NCI-H524 treated with DMSO at 0.1 percent for 48 hours (cell line): ENCODE data around the gene MAGEA3.
"Not testable (repeated sequence)": the region's sequence is repeated elsewhere in the genome, so short reads cannot be mapped to it uniquely, and the experiment has no call there.

Experiments
- DNase-seq: peaks from one replicate; lab custom pipeline; 2025; lab: John Stamatoyannopoulos, UW

The MAGEA3 gene, protein sequence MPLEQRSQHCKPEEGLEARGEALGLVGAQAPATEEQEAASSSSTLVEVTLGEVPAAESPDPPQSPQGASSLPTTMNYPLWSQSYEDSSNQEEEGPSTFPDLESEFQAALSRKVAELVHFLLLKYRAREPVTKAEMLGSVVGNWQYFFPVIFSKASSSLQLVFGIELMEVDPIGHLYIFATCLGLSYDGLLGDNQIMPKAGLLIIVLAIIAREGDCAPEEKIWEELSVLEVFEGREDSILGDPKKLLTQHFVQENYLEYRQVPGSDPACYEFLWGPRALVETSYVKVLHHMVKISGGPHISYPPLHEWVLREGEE

DNA sequence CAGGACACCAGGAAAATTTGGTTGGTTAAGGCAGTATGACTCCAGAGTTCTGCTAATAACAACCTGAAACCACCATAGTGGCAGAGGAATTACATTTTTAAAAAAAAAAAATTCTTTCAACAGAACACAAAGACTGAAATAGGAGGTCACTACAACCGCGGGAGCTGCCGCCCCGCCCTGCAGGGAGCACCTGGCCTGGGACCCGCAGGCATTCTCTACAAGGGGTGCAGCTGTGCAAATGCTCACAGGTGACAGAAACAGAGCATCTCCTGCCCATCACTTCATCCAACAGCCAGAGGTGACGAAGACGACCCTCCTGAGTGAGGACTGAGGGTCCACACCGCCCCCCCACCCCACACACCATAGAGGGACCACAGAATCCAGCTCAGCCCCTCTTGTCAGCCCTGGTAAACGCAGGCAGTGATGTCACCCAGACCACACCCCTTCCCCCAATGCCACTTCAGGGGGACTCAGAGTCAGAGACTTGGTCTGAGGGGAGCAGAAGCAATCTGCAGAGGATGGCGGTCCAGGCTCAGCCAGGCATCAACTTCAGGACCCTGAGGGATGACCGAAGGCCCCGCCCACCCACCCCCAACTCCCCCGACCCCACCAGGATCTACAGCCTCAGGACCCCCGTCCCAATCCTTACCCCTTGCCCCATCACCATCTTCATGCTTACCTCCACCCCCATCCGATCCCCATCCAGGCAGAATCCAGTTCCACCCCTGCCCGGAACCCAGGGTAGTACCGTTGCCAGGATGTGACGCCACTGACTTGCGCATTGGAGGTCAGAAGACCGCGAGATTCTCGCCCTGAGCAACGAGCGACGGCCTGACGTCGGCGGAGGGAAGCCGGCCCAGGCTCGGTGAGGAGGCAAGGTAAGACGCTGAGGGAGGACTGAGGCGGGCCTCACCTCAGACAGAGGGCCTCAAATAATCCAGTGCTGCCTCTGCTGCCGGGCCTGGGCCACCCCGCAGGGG is at the start of gene MAGEA3:
Gene MAGEA3 (plus strand): TSS at position 843 of the 980 bp plus-strand sequence. CDS start 2,039 bp downstream, outside the sequence.
- DNase-seq = not testable (repeated sequence)

DNA sequence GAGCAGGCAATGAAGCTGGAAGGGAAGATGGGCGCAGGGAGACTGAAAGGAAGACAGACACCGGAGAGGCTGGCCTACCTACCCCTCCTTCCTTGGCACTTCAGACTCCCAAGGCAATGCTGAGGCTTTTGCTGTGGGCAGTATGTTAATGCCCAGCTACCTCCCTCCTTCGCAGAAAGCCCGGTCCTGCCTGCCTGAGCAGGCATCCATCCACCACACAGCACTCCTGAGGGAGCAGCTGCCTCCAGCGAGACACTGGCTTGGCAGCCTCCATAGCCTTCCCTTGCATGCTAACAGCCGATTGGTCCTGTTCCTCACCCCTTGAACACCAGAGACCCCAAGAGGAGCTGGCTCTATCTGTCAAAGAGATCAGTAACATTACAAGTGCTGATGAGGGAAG is 46.5 kb upstream of the MAGEA3 start:
- no peak for DNase-seq

DNA sequence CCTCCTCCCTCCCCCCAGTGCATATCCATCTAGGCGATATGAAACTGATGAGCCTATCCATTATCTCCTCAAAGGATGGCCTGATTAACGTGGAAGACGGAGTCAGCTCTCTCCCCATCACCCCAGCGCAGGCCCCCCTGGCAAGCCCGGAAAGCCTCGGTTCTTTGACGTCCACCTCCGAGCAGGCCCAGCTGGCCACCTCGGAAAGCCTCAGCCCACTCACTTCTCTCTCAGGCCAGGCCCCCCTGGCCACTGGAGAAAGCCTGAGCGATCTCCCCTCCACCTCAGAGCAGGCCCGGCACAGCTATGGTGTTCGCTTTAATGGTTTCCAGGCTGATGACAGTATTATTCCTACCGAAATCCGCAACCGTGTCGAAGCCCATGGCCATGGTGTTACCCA is 46.1 kb upstream of the MAGEA3 start:
- DNase-seq = no peak

DNA sequence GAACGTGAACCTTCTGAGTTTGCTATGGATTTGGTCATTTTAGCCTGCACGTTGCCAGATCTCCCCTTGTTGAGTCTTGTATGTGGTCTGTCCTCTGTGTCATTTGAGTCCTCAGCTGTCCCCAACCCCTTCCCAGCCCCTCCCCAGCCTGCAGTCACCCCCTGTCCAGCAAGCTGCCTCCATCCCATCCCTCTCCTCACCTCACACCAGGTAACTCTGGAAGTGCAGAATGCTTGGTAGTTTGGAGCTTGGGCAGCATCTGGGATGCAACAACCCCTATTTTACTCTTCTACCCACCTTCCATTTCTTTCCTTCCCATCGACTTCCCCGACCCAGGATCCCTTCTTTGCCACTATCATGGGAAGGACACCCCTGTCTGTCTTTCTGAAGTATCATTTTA is 42.5 kb upstream of the MAGEA3 start:
- no peak for DNase-seq

DNA sequence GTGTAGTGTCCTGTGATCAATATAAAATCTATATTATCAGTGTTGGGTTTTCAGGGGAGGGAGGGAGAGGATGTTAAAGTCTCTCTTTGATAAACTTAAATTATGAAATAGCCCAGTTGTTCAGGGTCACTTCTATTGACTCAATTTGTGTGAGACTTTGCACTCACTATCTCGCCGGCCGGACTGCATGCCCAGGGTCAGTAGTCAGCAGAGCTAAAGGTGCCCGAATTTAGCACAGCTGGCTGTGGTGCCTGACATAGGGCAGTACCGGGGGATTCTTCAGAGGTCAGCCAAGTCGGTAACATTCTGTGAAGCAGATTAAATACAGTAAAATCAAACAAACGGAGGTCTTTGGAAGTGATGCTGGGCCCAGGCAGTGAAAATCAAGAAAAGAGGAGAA is 41.7 kb upstream of the MAGEA3 start:
- DNase-seq = no peak

DNA sequence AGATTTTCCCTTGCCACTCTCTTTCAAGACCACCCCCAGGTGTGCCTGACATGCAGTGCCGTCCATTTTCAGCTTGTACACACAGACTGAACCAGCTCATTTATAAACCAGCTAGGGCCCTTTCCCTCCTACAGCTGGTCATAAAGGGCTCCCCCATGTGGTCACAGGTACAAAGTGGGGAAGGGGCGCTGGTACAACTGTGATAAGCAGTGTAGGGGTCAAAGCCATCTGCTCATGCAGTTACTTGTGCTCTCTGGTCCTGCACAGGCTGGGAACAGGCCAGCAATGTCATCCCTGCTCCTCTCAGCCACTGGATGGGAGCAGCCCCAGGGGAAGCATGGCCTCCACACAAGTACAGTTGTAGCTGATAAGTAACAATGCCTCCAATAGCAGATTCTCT is 40.3 kb upstream of the MAGEA3 start:
- no peak for DNase-seq

DNA sequence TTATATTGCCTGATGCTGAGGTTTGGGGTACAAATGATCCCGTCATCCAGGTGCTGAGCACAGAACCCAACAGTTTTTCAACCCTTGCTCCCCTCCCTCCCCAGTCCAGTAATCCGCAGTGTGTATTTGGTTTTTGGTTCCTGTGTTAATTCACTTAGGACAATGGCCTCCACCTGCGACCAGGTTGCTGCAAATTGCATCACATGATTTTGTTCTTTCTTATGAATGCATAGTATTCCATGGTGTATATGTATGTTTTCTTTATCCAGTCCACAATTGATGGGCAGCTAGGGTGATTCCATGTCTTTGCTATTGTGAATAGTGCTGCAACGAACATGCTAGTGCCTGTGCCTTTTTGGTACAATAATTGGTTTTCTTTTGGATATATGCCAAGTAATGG is 35.5 kb upstream of the MAGEA3 start:
- DNase-seq = no peak

DNA sequence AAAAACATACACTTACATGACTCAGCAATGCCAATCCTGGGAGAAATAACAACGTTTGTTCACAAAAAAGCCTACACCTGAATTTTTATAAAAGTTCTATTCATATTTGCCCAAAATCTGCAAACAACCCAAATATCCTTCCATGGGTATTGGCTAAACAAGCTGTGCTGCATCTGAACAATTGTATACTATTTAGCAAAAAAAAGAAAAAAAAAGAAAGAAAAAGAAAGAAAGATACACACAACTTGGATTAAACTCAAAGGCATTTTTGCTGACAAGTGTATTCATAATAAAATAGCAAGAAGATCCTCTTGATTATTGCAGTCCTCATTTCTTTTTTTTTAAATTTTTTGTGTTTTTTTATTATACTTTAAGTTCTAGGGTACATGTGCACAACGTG is 24.5 kb upstream of the MAGEA3 start:
- DNase-seq = no peak

DNA sequence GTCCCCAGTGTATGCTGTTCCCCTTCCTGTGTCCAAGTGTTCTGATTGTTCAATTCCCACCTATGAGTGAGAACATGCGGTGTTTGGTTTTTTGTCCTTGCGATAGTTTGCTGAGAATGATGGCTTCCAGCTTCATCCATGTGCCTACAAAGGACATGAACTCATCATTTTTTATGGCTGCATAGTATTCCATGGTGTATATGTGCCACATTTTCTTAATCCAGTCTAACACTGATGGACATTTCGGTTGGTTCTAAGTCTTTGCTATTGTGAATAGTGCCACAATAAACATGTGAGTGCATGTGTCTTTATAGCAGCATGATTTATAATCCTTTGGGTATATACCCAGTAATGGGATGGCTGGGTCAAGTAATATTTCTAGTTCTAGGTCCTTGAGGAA is 23.9 kb upstream of the MAGEA3 start:
- DNase-seq = not testable (repeated sequence)

DNA sequence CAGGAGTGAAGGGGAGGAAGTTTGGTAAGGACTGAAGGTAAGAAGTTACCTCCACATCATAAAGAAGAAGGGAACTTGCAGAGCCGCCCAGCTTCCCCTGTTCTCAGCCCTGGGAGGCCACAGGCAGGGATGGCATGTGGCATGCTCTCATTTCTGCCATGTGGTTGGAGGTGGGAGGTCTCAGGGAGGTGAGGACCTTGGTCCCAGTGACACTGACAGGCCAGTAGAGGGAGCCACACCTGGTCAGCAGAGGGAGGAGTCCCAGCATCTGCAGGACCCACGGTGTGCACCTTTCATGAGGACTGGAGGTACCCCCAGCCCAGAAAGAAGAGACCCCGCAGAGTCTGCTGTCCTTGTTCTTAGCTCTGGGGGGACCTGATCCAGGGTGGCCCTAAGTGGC is 17.6 kb upstream of the MAGEA3 start:
- DNase-seq = not testable (repeated sequence)

DNA sequence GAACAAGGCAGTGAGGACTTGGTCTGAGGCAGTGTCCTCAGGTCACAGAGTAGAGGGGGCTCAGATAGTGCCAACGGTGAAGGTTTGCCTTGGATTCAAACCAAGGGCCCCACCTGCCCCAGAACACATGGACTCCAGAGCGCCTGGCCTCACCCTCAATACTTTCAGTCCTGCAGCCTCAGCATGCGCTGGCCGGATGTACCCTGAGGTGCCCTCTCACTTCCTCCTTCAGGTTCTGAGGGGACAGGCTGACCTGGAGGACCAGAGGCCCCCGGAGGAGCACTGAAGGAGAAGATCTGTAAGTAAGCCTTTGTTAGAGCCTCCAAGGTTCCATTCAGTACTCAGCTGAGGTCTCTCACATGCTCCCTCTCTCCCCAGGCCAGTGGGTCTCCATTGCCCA is 1.8 kb downstream of the MAGEA3 start:
- not testable (repeated sequence) for DNase-seq

DNA sequence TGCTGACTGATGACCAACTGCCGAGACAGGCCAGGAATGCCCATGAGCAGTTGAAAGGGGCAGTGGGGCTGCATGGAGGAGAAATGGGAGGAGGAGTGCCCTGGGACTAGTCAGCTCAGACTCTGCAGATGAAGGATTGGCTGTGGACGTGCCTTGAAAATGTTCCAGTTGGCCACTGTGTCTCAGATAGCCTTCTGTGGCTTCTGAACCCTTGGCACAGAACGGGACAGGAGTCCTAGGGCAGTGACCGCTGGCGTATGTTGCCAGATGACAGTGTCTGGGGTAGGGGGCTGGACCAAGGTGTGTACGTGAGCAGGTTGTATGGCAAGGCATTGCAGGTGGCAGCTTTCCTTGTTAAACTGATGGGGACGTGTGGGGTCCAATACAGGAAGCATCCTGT is 7.9 kb downstream of the MAGEA3 start:
- not testable (repeated sequence) for DNase-seq

DNA sequence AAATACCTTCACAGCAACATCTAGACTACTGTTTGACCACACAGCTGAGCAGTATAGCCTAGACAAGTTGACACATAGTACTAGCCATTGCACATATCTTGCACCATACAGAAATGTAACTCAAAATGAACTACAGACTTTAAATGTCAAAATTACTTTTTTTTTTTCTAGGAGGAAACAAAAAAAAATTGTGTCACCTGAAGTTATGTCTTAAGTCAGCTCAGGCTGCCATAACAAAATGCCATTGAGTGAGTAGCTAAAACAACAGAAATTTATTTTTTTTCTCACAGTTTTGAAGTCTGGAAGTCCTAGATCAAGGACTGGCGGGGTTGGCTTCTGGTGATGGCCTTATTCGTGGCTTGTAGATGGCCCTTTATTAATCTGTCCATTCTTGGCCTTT is 10.6 kb downstream of the MAGEA3 start, which contains the start of gene CSAG2:
Gene CSAG2 (minus strand): TSS at position 101 of the 400 bp plus-strand sequence. CDS start 161 bp downstream, outside the sequence.
- DNase-seq = not testable (repeated sequence)

DNA sequence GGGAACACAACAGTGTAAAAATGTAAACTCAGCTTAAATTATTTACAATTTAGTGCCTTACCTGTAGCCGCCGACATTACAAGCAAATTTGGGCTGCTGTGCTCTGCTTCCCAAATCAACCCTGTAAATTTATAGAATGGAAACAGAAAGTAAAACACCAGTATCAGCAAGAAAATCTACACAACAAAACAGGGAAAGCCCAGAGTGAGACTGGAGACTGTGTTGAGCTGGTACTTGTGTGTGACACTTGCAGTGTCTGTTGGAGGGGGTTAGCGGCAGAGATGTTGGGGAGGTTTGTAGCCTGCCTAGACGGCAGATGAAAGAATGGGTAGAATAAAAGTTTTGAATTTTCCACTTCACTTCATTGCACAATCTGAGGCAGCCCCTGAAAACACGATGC is 14.6 kb downstream of the MAGEA3 start:
- DNase-seq = not testable (repeated sequence)

DNA sequence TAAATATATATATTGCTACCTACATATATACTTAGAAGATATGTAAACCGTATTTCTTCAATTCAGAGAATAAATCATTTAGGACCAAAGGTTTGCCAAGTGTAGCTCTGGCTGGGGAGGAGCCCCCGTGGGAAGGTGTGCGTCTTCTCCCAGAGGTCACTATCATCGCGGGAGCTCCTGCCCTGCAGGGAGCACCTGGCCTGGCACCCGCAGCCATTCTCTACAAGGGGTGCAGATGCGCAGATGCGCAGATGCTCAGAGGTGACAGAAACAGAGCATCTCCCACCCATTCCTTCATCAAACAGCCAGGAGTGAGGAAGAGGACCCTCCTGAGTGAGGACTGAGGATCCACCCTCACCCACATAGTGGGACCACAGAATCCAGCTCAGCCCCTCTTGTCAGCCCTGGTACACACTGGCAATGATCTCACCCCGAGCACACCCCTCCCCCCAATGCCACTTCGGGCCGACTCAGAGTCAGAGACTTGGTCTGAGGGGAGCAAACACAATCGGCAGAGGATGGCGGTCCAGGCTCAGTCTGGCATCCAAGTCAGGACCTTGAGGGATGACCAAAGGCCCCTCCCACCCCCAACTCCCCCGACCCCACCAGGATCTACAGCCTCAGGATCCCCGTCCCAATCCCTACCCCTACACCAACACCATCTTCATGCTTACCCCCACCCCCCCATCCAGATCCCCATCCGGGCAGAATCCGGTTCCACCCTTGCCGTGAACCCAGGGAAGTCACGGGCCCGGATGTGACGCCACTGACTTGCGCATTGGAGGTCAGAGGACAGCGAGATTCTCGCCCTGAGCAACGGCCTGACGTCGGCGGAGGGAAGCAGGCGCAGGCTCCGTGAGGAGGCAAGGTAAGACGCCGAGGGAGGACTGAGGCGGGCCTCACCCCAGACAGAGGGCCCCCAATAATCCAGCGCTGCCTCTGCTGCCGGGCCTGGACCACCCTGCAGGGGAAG is 15.5 kb downstream of the MAGEA3 start, which contains the start of gene MAGEA2B:
Gene MAGEA2B (plus strand): TSS at position 814 of the 973 bp plus-strand sequence. CDS start 2,479 bp downstream, outside the sequence.
- not testable (repeated sequence) for DNase-seq

DNA sequence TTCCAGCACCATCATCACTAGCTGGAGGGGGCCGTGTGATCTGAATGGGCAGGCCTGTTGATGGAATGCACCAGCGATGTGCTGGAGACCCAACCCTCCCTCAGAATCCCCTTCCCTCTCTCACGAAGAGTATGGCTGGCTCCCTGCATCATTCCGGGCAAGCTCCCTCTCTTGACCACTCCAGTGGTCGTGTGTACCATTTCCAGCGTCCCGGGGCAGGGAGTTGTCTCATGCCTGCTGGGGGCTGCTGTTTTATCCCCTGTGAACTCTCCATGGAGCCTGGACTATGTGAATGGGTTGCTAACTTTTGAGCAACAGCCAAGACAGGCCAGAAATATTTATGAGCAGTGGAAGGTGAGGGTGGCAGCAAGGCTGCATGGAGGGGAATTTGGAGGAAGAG is 26.8 kb downstream of the MAGEA3 start:
- no peak for DNase-seq

DNA sequence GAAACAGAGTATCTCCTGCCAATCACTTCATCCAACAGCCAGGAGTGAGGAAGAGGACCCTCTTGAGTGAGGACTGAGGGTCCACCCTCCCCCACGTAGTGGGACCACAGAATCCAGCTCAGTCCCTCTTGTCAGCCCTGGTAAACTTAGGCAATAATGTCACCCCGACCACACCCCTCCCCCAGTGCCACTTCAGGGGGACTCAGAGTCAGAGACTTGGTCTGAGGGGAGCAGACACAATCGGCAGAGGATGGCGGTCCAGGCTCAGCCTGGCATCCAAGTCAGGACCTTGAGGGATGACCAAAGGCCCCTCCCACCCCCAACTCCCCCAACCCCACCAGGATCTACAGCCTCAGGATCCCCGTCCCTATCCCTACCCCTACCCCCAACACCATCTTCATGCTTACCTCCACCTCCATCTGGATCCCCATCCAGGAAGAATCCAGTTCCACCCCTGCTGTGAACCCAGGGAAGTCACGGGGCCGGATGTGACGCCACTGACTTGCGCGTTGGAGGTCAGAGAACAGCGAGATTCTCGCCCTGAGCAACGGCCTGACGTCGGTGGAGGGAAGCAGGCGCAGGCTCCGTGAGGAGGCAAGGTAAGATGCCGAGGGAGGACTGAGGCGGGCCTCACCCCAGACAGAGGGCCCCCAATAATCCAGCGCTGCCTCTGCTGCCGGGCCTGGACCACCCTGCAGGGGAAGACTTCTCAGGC is 34.8 kb downstream of the MAGEA3 start, which contains the start of the genes CSAG1 and MAGEA12:
Gene CSAG1 (minus strand): TSS at position 461 of the 715 bp plus-strand sequence. CDS start 1,261 bp downstream, outside the sequence.
Gene MAGEA12 (plus strand): TSS at position 497 of the 715 bp plus-strand sequence. CDS start 2,405 bp downstream, outside the sequence.
- no peak for DNase-seq

DNA sequence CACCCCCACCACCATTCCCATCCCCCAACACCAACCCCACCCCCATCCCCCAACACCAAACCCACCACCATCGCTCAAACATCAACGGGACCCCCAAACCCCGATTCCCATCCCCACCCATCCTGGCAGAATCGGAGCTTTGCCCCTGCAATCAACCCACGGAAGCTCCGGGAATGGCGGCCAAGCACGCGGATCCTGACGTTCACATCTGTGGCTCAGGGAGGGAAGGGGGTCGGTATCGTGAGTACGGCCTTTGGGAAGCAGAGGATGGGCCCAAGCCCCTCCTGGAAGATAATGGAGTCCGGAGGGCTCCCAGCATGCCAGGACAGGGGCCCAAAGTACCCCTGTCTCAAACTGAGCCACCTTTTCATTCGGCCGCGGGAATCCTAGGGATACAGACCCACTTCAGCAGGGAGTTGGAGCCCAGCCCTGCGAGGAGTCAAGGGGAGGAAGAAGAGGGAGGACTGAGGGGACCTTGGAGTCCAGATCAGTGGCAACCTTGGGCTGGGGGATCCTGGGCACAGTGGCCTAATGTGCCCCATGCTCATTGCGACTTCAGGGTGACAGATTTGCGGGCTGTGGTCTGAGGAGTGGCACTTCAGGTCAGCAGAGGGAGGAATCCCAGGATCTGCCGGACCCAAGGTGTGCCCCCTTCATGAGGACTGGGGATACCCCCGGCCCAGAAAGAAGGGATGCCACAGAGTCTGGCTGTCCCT is 35.7 kb downstream of the MAGEA3 start:
- DNase-seq = not testable (repeated sequence)

DNA sequence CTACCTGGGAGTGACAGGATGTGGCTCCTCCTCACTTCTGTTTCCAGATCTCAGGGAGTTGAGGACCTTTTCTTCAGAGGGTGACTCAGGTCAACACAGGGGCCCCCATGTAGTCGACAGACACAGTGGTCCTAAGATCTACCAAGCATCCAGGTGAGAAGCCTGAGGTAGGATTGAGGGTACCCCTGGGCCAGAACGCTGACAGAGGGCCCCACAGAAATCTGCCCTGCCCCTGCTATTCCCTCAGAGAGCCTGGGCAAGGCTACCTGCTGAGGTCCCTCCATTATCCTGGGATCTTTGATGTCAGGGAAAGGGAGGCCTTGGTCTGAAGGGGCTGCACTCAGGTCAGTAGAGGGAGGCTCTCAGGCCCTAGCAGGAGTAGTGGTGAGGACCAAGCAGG is 36.5 kb downstream of the MAGEA3 start:
- no peak for DNase-seq
